ENCODE measurements around the gene WDFY4.

Gene WDFY4

GRCh38 chr10:48958598-48959190 lies 274.0 kb downstream of the WDFY4 start:
- DNase-seq, result no peak

- no peak for DNase-seq
Observed at GRCh38 chr10:48964038-48964437, 279.4 kb downstream of the WDFY4 start.

GRCh38 chr10:48965460-48965859 lies 280.8 kb downstream of the WDFY4 start:
- DNase-seq, result no peak

- no peak for DNase-seq
Observed at GRCh38 chr10:48968036-48968435, 283.4 kb downstream of the WDFY4 start.

GRCh38 chr10:48970046-48970445 lies 285.4 kb downstream of the WDFY4 start:
- DNase-seq, result no peak

GRCh38 chr10:48970654-48971053 lies 286.0 kb downstream of the WDFY4 start:
- DNase-seq, result no peak

- DNase-seq, result no peak
Observed at GRCh38 chr10:48973065-48973464, 288.4 kb downstream of the WDFY4 start.

GRCh38 chr10:48974510-48975156 lies 290.0 kb downstream of the WDFY4 start:
- no peak for DNase-seq

- no peak for DNase-seq
Observed at GRCh38 chr10:48976196-48976595, 291.5 kb downstream of the WDFY4 start.

GRCh38 chr10:48978318-48978717 lies 293.6 kb downstream of the WDFY4 start:
- no peak for DNase-seq

GRCh38 chr10:48981310-48981907 lies 296.7 kb downstream of the WDFY4 start:
- no peak for DNase-seq

- no peak for DNase-seq
Observed at GRCh38 chr10:48982584-48982983, 297.9 kb downstream of the WDFY4 start.

GRCh38 chr10:48983648-48984351 lies 299.1 kb downstream of the WDFY4 start:
- DNase-seq, result no peak

- DNase-seq, result no peak
Observed at GRCh38 chr10:48985621-48986158, 301.0 kb downstream of the WDFY4 start.

- DNase-seq, result no peak
Observed at GRCh38 chr10:48990226-48990625, 305.6 kb downstream of the WDFY4 start.

- no peak for DNase-seq
Observed at GRCh38 chr10:48993627-48994026, 309.0 kb downstream of the WDFY4 start.

GRCh38 chr10:48996329-48996728 lies 311.7 kb downstream of the WDFY4 start:
- DNase-seq, result no peak

- no peak for DNase-seq
Observed at GRCh38 chr10:48999346-48999745, 314.7 kb downstream of the WDFY4 start.

GRCh38 chr10:49000437-49001398 lies 316.0 kb downstream of the WDFY4 start:
- DNase-seq, result no peak

- DNase-seq, result no peak
Observed at GRCh38 chr10:49001402-49001801, 316.7 kb downstream of the WDFY4 start.

GRCh38 chr10:49001870-49002672 lies 317.4 kb downstream of the WDFY4 start:
- no peak for DNase-seq

GRCh38 chr10:49005270-49005669 lies 320.6 kb downstream of the WDFY4 start:
- no peak for DNase-seq

All from NCI-H1417 treated with DMSO at 0.1 percent for 48 hours (cell line).